GM19240 (cell line): ENCODE data around the gene GLRX3.

ENCODE experiments used
- DNase-seq: peaks from one replicate; pipeline ENCODE4 v3.0.0; 2011; ENCODE audit warnings: low spot score; ENCODE audit not compliant: insufficient read length

Gene GLRX3

DNA sequence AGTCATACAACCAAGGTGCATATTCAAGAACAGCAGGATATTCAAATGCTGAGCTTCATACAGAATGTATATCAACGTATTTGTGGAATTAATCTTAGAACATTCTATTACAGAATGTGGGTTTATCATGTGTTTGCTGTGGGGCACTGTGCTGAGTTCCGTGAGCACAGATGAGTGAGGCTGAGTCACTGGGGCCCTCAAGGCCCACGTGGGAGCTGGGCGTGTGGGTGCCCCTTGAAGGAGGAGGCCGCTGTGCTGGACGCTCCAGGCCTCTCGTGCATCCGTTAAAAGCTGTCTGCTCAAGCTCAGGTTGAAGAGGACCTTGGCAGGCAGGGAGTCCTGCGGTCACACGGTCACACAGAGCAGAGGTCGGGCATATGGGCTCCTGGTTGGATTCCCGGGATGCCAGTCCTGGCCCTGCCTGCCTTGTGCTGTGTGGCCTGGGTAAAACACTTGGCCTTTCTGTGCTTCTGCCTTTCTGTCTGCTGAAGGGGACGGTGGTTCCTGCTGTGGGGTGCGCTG is 70.1 kb downstream of the GLRX3 start:
- no peak for DNase-seq

DNA sequence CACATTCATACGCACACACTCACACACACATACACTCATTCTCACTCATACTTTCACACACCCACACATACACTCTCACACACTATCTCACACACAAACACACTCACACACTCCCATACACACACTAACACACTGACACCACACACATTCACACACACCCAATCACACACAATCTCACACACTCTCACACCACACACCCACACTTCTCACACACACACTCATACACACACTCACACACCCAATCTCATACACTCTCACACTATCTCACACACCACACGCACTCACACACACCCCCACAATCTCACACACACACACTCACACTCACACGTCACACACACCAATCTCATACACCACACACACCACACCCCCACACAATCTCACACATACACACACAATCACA is 71.0 kb downstream of the GLRX3 start:
- DNase-seq = no peak

- DNase-seq = no peak
Measured at GRCh38 chr10:130208807-130209206, 72.6 kb downstream of the GLRX3 start.

- no peak for DNase-seq
Measured at GRCh38 chr10:130212746-130213145, 76.6 kb downstream of the GLRX3 start.

- DNase-seq = no peak
Measured at GRCh38 chr10:130213286-130214080, 77.3 kb downstream of the GLRX3 start.

- no peak for DNase-seq
Measured at GRCh38 chr10:130214431-130214830, 78.2 kb downstream of the GLRX3 start.

- no peak for DNase-seq
Measured at GRCh38 chr10:130215151-130215930, 79.2 kb downstream of the GLRX3 start.

DNA sequence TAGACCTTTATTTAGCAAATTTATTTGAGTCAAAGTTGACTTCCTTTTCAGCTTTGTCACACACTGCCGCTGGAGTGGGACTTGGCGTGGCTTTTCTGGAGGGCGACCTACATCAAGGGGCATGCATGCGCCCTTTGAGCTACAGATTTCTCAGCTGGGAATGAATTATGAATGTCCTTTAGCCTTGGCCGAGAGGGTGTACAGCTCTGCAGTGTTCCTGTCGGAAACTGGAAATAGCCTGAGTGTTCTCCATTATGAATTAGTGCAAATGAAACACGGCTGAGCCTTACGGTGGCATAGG is 79.7 kb downstream of the GLRX3 start:
- no peak for DNase-seq

DNA sequence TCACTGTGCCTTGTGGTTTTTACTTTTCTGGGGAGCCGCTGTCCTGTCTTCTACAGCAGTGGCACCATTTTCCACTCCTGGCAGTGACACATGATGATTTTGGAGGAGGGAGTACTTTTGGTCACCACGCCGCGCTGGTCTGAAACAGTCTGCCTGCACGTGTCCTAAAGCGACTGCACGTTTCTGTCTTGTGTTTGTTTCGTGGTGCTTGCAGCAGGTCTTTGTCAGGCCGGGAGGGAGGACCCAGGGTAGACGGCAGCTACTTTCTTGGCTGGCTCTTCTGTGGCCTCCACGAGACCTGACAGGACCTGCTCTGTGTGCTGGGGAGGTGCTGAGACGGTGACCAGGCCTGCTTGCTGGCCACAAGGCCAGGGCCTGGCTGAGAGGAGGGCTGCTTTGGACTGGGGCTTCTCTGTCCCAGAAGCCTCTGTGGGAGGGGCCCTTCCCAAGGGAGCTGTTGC is 82.0 kb downstream of the GLRX3 start:
- no peak for DNase-seq

DNA sequence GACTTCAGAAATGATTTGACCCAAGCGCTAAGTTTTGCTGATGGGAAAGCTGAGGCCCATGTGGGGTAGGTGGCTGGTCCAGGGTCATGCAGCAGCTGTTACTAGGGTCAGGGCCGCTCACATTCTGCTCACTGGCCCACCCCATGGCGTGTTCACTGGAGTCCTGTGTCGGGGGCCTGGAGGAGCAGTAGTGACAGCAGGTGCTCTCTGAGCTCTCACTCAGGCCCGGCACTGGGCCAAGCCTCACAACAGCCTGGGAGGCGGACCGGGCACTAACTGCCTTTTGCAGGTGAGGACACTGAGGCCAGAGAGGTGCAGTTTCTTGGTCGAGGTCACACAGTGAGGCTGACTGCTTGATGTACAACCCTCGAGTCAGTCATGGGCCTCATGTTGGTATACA is 82.7 kb downstream of the GLRX3 start:
- no peak for DNase-seq

DNA sequence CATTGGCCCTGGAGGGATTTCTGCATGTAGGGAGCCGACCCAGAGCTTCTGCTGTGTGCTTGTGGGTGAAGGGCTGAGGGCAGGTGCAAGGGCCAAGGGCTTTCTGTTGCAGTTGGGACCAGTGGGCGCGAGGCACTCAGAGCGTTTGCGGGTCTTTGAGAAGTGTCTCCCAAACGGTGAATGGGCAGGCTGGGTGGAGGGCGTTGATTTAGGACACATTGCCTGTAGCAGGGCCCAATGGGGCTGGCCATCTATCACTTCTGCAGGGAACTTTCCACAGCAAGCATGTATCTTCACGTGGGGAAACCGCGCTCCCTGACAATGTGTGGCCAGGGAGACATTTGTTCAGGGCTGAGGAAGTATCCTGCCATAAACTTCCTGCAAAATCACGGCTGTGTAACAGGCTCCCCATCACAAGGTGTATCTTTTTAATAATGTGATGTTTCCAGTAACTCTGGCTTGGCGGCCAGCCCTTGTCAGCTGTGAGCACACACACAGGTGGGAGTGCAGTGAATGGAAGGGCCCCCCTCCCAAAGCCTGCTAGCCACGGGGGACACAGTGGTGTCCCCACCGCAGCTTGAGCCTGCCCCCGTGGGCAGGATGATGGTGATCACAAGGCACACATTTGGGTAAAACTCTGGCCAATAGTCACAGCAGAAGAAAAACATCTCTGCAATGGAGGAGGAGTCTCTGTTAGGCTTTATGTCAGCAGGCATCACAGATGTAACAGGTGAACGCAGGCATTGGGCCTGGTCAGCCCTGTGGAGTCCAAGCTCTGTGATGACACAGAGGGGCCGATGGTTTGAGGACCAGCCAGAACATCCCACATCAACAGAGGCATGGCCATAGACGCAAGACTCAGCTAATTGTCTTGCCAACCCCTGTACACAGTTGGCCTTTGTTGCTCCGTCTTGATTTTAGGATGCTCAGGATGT is 84.3 kb downstream of the GLRX3 start:
- no peak for DNase-seq

DNA sequence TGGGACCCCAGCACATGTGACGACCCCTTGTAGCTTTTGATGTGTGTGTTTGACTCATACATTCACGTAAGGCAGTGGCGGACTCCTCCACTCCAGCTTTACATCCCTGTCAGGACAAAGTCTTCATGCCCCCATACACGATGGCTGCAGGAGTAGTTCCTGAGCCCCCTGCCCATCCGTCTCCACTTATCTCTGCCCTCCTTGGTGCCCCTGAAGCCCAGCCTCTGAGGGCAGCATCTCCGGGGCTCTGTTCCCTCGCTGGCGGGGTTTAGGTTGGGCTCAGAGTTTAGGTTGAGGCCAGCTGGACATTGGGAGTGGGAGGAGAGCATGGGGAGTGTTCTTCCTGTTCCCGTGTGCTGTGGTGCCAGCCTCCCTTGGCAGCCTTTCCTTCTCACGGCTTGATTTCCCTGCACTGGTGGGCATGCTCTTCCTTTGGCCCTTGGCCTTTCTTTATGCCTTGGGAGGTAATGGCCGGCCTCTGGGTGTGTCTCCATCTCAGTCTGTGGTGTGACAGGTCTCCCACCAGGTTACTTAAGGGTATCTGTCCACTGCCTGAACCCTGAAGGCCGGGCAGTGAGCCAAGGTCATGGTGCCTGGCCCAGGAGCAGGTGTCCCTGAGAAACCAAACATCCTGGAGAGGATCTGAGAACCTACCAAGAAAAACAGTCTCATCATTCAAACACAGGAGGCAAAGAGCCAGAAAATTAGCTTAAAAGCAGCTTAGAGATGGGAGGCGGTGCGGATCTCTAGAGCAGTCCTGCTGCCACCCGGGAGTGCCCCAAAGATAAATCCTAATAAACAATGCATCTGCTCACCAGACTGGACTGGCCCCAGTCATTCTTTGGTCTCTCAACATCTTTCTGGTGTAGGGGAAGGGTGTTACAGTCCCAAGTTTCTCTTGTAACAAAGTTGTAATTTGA is 85.5 kb downstream of the GLRX3 start:
- no peak for DNase-seq

GRCh38 chr10:130222381-130222780 is 86.2 kb downstream of the GLRX3 start:
- no peak for DNase-seq

DNA sequence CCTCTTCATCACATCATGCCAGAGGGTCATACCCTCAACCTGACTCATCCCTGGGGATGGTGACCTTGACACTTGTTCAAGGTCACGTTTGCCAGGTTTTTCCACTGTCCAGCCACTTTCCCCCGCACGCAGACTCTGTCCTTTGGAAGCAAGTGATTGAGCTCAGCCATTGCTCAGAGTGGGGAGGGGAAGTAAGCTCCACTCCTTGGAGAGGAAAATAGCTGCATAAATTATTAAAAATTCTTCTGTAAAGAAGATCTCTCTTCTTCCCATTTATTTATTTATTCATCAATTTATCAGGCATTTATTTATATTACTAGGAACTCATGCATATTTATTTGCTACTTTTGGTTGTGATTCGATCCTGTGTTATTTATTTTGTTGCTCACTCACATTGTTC is 88.0 kb downstream of the GLRX3 start:
- no peak for DNase-seq

- DNase-seq = no peak
Measured at GRCh38 chr10:130226012-130226411, 89.8 kb downstream of the GLRX3 start.

- no peak for DNase-seq
Measured at GRCh38 chr10:130227883-130228282, 91.7 kb downstream of the GLRX3 start.
